Colonic mucosa (tissue), 4 donors: ENCODE results near the gene VMO1. TPM values are rescaled to one million over a fixed set of nuclear protein-coding genes. Genes with fewer than 3 reads are reported as not detected.

Experiments
- DNase-seq: peaks from one replicate; pipeline ENCODE4 v3.0.0-alpha.2; 2020
- H3K27ac ChIP-seq: fragments of 200-600 bp; one replicate; pipeline ENCODE4 v1.8.0; 2021
- H3K27me3 ChIP-seq: fragments of 200-600 bp; one replicate; pipeline ENCODE4 v1.8.0; 2021
- H3K36me3 ChIP-seq: fragments of 200-600 bp; one replicate; pipeline ENCODE4 v1.8.0; 2021
- H3K4me1 ChIP-seq: fragments of 200-600 bp; one replicate; pipeline ENCODE4 v1.8.0; 2021; ENCODE audit warnings: mild to moderate bottlenecking
- H3K4me3 ChIP-seq: fragments of 200-600 bp; one replicate; pipeline ENCODE4 v1.8.0; 2021
- H3K9ac ChIP-seq, 2 donors: one replicate each; pipeline ENCODE4 v1.7.0; 2013; ENCODE audit warnings: control low read depth in 2 of 2, low read depth in 2 of 2, low read length in 2 of 2
- H3K9me3 ChIP-seq: fragments of 200-600 bp; one replicate; pipeline ENCODE4 v1.8.0; 2021
- CTCF ChIP-seq: fragments of 200-600 bp; IDR thresholded peaks from one replicate; pipeline ENCODE4 v1.8.0; 2022; ENCODE audit warnings: antibody characterized with exemption, mild to moderate bottlenecking
- intact Hi-C: fragments of 100-400 bp; cut with DNase I; formaldehyde crosslinking; loops from one replicate; pipeline ENCODE4 v1.14.1; 2022
- total RNA-seq, 2 donors: library from RNA; stranded (reverse); fragmentation: NEBNext Ultra II Directional in 1 of 2; extraction: Animal tissue kit (Norgen Biotek cat#: 25700) in 1 of 2; gene quantifications; one replicate each; pipeline ENCODE4 v1.2.1, GENCODE V29; 2021
- donor health status: healthy.
- donor health status: DM: no; HTN: no; CAD: no.
- donor health status: DM: no; HTN: no; CAD: no.

The VMO1 gene
- total RNA-seq, 2 donors from 2014 or later: 0.91 to 2.0 TPM

- Histone ChIP-seq H3K9me3 (no peaks in the 10 kb centered on the region), H3K9ac (no peak overlapping the region), H3K27me3 (peaks cover 5% of the 10 kb centered on the region), H3K36me3 (no peaks in the 10 kb centered on the region), H3K27ac (no peak overlapping the region), H3K4me3 (no peak overlapping the region), H3K4me1 (no peaks in the 10 kb centered on the region)
- intact Hi-C loops: no loop called here
- no peak for TF ChIP-seq CTCF
- no peak for DNase-seq
Measured at GRCh38 chr17:4782652-4783051, 3.5 kb downstream of the VMO1 start.

- intact Hi-C loops: no loop called here
- no peak for DNase-seq
- Histone ChIP-seq H3K4me3 (no peak overlapping the region), H3K27ac (no peak overlapping the region), H3K4me1 (no peaks in the 10 kb centered on the region), H3K36me3 (no peaks in the 10 kb centered on the region), H3K9me3 (no peaks in the 10 kb centered on the region), H3K9ac (no peak overlapping the region), H3K27me3 (no peaks in the 10 kb centered on the region)
- no peak for TF ChIP-seq CTCF
Measured at GRCh38 chr17:4780325-4780955, 5.7 kb downstream of the VMO1 start.

- Histone ChIP-seq H3K9ac (no peak overlapping the region), H3K27me3 (no peaks in the 10 kb centered on the region), H3K9me3 (no peaks in the 10 kb centered on the region), H3K4me1 (no peaks in the 10 kb centered on the region), H3K27ac (no peak overlapping the region), H3K36me3 (no peaks in the 10 kb centered on the region), H3K4me3 (no peak overlapping the region)
- DNase-seq: no peak
- no peak for TF ChIP-seq CTCF
- intact Hi-C loops: no loop called here
Measured at GRCh38 chr17:4777969-4778760, 8.0 kb downstream of the VMO1 start.

GRCh38 chr17:4772235-4772613 lies 13.9 kb downstream of the VMO1 start:
- no peak overlapping the region for H3K4me3 ChIP-seq

More at GRCh38 chr17:4772235-4772613, 13.9 kb downstream of the VMO1 start:
- Histone ChIP-seq H3K27me3 (no peaks in the 10 kb centered on the region), H3K36me3 (no peaks in the 10 kb centered on the region), H3K4me1 (no peaks in the 10 kb centered on the region), H3K27ac (peak overlapping the region; percentile 71), H3K9ac (peak overlapping the region in 1 of 2 donors; percentile 81), H3K9me3 (no peaks in the 10 kb centered on the region)
- DNase-seq: peak; percentile 74
- TF ChIP-seq CTCF: no peak
- intact Hi-C loops: no loop called here
